Measurements from ENCODE around the gene CABLES2.

DNA sequence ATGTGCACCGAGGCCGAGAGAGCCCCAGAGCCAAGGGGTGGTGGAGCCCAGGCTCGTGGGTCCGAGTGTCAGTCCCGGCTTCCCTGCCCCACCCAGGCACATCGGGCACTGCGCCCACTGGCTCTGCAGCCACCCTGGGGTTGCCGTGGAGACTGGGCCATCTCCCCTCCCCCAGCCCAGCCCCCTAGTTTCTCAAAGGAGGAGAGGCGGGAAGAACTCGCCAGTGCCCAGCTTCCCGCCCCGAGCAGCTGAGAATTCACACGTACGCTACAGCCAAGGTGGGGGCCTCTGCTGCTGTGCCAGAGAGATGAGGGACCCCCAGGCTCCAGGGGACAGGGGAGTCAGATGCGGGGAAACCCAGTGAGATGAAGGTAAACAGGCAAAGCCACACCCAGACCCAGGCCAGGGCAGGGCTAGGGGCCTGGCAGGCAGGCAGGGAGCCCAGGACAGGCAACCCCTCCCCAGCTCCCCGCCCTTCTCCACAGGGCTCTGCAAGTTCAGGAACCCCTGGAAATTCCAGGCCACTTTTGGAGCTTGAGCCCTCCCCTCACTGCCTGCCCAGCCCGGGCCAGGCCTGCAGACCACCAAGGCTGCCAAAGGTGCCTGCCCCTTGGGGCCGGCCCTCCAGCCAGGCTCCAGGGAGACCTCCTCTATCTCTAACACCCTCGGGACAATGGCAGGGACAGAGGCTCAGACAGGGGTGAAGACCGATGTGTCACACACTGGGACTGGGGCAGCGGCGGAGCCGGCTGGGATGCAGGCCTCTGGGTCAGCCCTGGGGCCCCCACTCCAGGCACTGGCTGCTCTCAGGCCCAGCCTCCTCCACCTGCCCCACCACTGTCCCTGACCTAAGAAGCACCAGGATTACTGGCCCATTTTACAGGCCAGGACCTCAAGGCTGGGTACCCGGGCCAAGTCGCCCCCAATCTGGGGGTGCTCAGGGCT lies 46.0 kb downstream of the CABLES2 start:
- TF ChIP-seq CTCF (IDR thresholded peaks at IDR 0.05; ENCODE audit: low read depth, low read length, missing input control) (no peak), SP1 (IDR thresholded peaks at IDR 0.05) (no peak), JUND (IDR thresholded peaks at IDR 0.05) (no peak), TAF1 (conservative IDR thresholded peaks at IDR 0.05) (no peak), YY1 (IDR thresholded peaks at IDR 0.05) (no peak)
- TF ChIP-seq, protein P1, sequence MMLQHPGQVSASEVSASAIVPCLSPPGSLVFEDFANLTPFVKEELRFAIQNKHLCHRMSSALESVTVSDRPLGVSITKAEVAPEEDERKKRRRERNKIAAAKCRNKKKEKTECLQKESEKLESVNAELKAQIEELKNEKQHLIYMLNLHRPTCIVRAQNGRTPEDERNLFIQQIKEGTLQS (IDR thresholded peaks at IDR 0.05), result no peak
- TF ChIP-seq, protein P2, sequence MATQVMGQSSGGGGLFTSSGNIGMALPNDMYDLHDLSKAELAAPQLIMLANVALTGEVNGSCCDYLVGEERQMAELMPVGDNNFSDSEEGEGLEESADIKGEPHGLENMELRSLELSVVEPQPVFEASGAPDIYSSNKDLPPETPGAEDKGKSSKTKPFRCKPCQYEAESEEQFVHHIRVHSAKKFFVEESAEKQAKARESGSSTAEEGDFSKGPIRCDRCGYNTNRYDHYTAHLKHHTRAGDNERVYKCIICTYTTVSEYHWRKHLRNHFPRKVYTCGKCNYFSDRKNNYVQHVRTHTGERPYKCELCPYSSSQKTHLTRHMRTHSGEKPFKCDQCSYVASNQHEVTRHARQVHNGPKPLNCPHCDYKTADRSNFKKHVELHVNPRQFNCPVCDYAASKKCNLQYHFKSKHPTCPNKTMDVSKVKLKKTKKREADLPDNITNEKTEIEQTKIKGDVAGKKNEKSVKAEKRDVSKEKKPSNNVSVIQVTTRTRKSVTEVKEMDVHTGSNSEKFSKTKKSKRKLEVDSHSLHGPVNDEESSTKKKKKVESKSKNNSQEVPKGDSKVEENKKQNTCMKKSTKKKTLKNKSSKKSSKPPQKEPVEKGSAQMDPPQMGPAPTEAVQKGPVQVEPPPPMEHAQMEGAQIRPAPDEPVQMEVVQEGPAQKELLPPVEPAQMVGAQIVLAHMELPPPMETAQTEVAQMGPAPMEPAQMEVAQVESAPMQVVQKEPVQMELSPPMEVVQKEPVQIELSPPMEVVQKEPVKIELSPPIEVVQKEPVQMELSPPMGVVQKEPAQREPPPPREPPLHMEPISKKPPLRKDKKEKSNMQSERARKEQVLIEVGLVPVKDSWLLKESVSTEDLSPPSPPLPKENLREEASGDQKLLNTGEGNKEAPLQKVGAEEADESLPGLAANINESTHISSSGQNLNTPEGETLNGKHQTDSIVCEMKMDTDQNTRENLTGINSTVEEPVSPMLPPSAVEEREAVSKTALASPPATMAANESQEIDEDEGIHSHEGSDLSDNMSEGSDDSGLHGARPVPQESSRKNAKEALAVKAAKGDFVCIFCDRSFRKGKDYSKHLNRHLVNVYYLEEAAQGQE (IDR thresholded peaks at IDR 0.05), result no peak
- TF ChIP-seq, protein P3, sequence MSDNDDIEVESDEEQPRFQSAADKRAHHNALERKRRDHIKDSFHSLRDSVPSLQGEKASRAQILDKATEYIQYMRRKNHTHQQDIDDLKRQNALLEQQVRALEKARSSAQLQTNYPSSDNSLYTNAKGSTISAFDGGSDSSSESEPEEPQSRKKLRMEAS (IDR thresholded peaks at IDR 0.05), result no peak

Measured in liver (tissue), 3 donors.